Dedifferentiated amniotic fluid mesenchymal stem cell (primary cell): ENCODE measurements around the gene CARD11.
"Not testable (repeated sequence)": the region's sequence is repeated elsewhere in the genome, so short reads cannot be mapped to it uniquely, and the experiment has no call there.

ENCODE experiments used
- DNase-seq: peaks from one replicate; pipeline ENCODE4 v3.0.0-alpha.2; 2016; ENCODE audit errors: extremely low spot score

The CARD11 gene

DNA sequence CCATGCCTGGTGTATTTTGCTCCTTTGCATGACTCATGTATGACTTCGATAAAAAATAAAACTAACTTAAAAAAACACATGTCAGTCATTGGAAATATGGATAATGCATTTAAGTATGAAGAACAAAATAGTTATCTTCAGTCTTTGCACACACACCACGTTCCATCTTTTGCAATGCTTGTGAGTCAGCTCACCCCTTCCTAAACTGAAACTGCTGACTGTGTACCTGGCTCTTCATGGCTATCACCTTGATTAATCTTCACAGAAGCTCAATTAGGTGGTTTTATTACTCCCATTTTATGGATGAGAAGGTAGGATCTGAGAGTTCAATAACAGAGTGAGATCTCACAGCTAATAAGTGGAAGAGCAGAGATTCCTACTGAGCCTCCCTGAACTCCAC is 79.5 kb downstream of the CARD11 start:
- no peak for DNase-seq

DNA sequence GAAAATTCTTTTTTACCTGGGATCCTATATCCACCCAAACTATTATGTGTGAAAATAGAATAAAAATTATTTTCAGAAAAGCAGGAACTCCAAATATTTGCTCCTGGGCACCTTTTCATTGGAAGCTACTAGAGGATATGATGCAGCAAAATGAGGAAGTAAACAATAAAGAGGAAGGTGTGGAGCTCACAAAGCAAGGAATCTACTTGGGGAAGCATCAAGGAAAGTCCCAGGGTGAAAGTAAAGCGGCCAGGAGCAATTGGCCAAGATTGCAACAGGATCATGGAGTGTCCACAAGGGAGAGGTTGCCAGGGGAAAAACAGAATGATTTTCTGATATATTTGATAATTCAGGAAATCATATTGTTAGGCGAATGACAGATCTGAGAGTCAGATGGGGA is 80.8 kb downstream of the CARD11 start:
- DNase-seq: no peak

DNA sequence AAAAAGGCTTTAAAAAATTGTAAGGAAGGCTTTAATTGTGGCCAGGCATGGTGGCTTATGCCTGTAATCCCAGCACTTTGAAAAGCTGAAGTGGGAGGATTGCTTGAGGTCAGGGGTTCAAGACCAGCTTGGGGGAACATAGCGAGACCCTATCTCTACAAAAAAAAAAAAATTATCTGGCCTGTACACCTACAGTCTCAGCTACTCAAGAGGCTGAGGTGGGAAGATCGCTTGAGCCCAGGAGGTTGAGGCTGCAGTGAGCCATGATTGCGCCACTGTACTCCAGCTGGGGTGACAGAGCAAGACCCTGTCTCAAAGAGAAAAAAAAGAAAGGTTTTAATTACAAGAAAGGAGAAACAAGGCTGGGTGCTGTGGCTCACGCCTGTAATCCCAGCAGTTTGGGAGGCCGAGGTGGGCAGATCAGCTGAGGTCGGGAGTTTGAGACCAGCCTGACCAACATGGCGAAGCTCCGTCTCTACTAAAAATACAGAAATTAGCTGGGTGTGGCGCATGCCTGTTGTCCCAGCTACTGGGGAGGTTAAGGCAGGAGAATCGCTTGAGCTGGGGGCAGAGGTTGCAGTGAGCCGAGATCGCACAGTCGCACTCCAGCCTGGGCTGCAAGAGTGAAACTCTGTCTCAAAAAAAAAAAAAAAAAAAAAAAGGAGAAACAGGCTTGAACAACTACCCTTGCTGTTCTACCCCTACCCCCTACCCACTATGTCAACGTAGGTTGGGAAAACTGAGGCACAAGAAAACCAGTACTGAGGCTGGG is 83.7 kb downstream of the CARD11 start:
- no peak for DNase-seq

DNA sequence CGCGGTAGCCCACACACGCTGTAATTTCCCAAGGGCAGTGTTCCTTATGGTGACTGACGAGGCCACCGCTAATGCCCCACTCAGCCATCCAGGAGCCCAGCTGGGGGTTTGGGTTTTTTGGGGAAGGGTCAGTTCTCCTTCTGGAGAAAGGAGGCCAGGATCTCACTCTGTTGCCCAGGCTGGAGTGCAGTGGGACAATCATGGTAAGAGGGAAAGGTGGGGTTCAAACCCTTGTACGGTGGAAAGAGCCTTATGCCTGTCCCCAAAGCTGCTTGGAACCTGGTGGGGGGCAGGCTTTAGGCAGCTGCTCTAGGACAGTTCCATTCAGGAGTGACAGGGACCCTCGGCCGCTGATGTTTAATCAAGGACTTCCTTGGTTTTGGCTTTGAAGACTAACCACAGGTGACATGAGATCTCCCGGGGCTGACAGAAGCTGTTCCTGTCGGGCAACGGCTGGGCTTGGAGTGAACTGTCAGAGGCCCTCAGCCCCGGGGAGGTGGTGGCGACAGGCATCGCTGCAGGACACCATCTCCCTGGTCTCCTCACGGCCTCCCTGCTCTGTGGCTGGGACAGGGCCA is 84.5 kb downstream of the CARD11 start:
- no peak for DNase-seq

GRCh38 chr7:2958416-2959102 is 85.1 kb downstream of the CARD11 start:
- no peak for DNase-seq

- not testable (repeated sequence) for DNase-seq
These were observed 86.3 kb downstream of the CARD11 start for GRCh38 chr7:2957369-2957727.

DNA sequence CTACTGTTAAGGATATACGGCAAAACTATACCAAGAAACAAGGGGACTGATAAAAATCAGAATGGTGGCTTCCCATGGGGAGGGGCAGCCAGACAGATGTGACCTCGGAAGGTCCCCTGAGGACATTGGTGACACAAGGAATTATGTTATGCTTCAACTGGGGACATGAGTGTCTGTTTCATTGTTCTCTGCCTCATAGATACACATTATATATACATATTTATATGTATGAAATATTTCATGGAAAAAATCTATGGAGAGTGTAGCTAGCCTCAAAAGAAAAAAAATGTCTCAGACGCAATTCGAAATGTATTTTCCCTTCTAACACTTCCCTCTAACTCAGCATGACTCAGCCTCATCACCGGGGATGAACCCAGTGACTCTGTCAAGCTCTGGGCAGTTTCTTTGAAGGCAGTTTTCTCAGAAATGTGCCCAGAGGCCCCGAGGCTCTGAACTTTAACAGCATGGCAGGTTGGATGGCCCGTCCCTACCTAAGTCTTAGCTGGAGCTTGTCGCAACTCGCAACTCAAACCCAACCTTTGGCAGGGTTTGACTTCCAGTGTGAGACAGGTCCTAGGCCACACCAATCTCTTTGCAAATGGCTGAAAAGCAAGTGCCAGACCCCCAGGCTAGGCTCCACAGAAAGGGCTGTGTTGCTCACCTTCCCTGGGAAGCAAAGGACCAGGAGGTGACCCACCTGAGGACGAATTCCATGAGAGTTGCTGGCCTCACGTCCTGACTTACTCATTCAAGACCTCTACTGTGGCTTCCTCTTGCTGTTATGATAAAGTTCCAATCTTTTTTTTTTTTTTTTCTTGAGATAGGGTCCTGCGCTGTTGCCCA is 86.9 kb downstream of the CARD11 start:
- no peak for DNase-seq

DNA sequence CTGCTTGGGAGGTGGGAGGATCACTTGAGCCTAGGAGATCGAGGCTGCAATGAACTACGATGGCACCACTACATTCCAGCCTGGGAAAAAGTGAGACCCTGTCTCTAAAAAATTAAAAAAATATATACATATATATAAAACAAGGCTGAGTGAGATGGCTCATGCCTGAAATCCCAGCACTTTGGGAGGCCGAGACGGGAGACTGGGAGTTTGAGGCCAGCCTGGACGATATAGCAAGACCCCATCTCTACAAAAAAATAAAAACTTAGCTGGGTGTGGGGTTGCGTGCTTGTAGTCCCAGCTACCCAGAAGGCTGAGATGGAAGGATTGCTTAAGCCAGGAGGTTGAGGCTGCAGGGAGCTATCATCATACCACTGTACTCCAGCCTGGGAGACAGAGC is 87.6 kb downstream of the CARD11 start:
- DNase-seq: no peak

GRCh38 chr7:2955269-2955668 is 88.4 kb downstream of the CARD11 start:
- no peak for DNase-seq

- DNase-seq: no peak
These were observed 89.2 kb downstream of the CARD11 start for GRCh38 chr7:2954433-2954853.

GRCh38 chr7:2953588-2954407 is 89.9 kb downstream of the CARD11 start:
- no peak for DNase-seq

DNA sequence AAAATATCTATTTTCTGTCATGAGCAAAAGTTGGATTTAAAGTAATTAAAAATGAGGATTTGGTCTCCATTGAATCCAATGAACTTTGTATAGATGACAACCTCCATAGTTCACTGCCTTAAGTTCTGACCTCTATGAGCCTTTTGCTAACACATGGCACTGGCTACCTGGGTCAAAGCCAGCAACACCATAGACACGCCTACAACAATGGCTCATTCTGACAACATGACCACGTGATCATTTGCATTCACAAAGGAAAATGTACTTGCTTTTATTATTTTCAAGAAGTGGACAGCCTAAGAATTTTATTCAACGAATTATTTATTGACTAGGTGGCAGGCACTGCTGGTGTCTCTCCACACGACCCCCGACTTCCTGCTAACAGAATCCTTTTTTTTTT is 90.6 kb downstream of the CARD11 start:
- DNase-seq: no peak

GRCh38 chr7:2952316-2952715 is 91.4 kb downstream of the CARD11 start:
- DNase-seq: no peak

GRCh38 chr7:2950578-2950977 is 93.1 kb downstream of the CARD11 start:
- no peak for DNase-seq

GRCh38 chr7:2948749-2949148 is 94.9 kb downstream of the CARD11 start:
- DNase-seq: no peak

DNA sequence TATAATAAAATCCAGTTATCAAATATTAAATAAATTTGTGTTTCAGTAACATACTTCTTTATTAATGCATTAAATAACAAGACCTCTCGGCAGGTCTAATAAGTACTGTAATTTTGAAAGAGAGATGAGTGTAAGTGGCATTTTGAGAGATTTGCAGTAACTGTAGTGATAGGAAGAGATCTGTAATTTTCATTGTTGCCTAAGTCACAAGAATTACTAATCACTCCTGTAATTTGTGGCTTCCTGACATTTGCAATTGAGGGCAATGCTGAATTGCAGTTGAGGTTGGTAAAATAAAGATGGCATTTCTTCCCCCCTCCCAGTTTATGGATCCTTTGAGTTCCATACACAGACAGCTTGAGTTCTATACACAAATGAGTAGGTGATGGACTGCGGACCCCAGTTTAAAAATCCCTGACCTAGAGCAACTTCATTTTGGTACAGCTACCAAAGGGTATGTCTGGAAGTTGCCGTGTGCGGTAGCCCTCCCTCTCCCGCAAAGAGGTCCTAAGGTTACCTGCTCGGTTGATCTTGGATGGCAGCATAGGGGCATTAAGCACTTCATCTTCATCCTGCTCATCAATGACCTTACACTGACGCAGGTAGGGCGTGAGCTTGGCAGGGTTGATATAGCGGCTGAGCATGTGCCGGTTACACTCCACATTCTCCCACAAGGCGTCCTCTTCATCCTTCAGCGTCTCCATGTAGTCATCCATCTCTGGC is 96.4 kb downstream of the CARD11 start:
- no peak for DNase-seq

- no peak for DNase-seq
These were observed 98.5 kb downstream of the CARD11 start for GRCh38 chr7:2945171-2945570.

GRCh38 chr7:2944739-2945138 is 98.9 kb downstream of the CARD11 start:
- DNase-seq: no peak

DNA sequence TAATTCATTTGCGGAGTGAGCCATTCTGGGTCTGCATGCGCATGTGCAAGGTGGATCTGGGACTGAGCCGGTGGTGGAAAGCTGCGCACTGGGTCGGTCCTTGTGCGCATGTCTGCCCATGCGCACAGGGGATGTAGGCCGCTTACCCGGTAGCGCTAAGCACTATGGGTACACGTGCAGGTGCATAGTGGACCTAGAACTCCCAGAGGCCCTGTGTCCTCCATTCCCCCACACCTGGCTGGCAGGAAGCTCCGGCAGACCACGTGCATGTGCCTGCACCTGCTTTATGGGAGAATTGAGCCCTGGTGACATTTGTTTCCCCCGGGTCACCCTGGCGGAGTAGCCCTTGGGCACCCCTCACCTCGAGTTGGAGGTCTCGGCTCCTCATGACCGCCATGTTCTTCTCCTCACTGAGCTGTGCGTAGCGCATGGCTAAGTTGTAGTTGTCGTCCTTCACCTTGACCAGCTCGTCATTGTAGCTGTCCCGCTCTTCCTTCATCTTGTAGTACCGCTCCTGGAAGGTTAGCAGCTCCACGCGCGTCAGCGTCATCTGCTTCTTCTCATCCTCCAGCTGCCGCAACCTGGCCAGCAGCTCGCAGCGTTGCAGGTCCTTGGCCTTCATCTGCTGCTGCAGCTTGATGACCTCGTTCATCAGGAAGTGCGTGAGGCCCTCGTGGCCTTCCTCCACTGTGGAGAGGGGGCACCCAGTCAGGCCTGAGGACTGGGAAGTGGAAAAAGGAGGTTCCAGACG is 99.6 kb downstream of the CARD11 start:
- DNase-seq: no peak
